H1 (cell line): ENCODE results near the gene DENND1A. TPM values are rescaled to one million over a fixed set of nuclear protein-coding genes. Genes with fewer than 3 reads are reported as not detected.

Experiments
- CTCF ChIA-PET: fragments of 300-600 bp; sonication (Branson Sonifier 250); formaldehyde crosslinking; loops from one replicate; lab custom pipeline; 2021; ENCODE audit not compliant: partially characterized antibody; lab: Charles Lee
- POLR2A ChIA-PET: fragments of 300-600 bp; sonication (Branson Sonifier 250); formaldehyde crosslinking; loops from one replicate; lab custom pipeline; 2021; ENCODE audit warnings: inconsistent platforms; ENCODE audit not compliant: partially characterized antibody; lab: Charles Lee
- DNase-seq, 2 experiments: peaks; one replicate each; pipeline versions ENCODE4 v3.0.0 to v3.0.0-alpha.2; 2010 to 2022; ENCODE audit warnings: low spot score in 2 of 2, low read depth in 1 of 2, mixed read lengths in 1 of 2
- FAIRE-seq: peaks from 2 replicates; lab custom pipeline; 2011; peaks lifted over from hg19 to GRCh38; lab: Jason Lieb, UNC
- H2AFZ ChIP-seq: 2 replicates; pipeline ENCODE4 v1.8.1; 2012; ENCODE audit warnings: low read length, inconsistent platforms
- H2AK5ac ChIP-seq: 2 replicates; pipeline ENCODE4 v1.6.1; 2013; ENCODE audit warnings: low read depth, low read length
- H2BK120ac ChIP-seq: replicated peaks from 2 replicates; pipeline ENCODE3; 2013; ENCODE audit warnings: low read depth, low read length, inconsistent platforms
- H2BK12ac ChIP-seq: 2 replicates; pipeline ENCODE4 v1.6.1; 2013; ENCODE audit warnings: low read depth, low read length
- H2BK15ac ChIP-seq: 2 replicates; pipeline ENCODE4 v1.6.1; 2013; ENCODE audit warnings: low read length
- H2BK20ac ChIP-seq: 2 replicates; pipeline ENCODE4 v1.6.1; 2013; ENCODE audit warnings: low read length
- H2BK5ac ChIP-seq: 2 replicates; pipeline ENCODE4 v1.6.1; 2013; ENCODE audit warnings: low read depth, low read length
- H3K14ac ChIP-seq: 2 replicates; pipeline ENCODE4 v1.6.1; 2013; ENCODE audit warnings: inconsistent platforms; ENCODE audit not compliant: insufficient read length
- H3K18ac ChIP-seq: 2 replicates; pipeline ENCODE4 v1.6.1; 2013; ENCODE audit warnings: low read length; ENCODE audit errors: extremely low read depth
- H3K23ac ChIP-seq: 2 replicates; pipeline ENCODE4 v1.6.1; 2013; ENCODE audit warnings: inconsistent platforms; ENCODE audit not compliant: insufficient read length
- H3K23me2 ChIP-seq: 2 replicates; pipeline ENCODE4 v1.6.1; 2013; ENCODE audit warnings: low read depth, low read length
- H3K27ac ChIP-seq: 2 replicates; pipeline ENCODE4 v1.6.1; 2011; ENCODE audit warnings: low read depth, low read length, inconsistent platforms
- H3K27me3 ChIP-seq, 4 experiments: replicated peaks in 1 of 4; 1 replicate in 1 of 4; 2 replicates in 3 of 4; pipeline versions ENCODE4 v1.6.1 to v1.8.1; 2011 to 2013; ENCODE audit warnings: low read length in 3 of 4, mild to moderate bottlenecking in 3 of 4, inconsistent platforms in 2 of 4, mixed read lengths in 2 of 4, moderate library complexity in 1 of 4; ENCODE audit not compliant: control insufficient read depth in 3 of 4, insufficient read depth in 3 of 4; ENCODE audit errors: extremely low read depth in 1 of 4
- H3K36me3 ChIP-seq, 4 experiments: 2 replicates each; pipeline versions ENCODE4 v1.6.1 to v1.8.1; 2011 to 2013; ENCODE audit warnings: mild to moderate bottlenecking in 4 of 4, low read length in 3 of 4, moderate library complexity in 2 of 4, control low read depth in 1 of 4, inconsistent platforms in 1 of 4; ENCODE audit not compliant: insufficient read depth in 4 of 4, control insufficient read depth in 2 of 4
- H3K4ac ChIP-seq: replicated peaks from 2 replicates; pipeline ENCODE3; 2013; ENCODE audit warnings: low read length, low read depth, mixed read lengths, inconsistent platforms; ENCODE audit not compliant: insufficient read length
- H3K4me1 ChIP-seq, 4 experiments: replicated peaks in 1 of 4; 1 replicate in 1 of 4; 2 replicates in 3 of 4; pipeline versions ENCODE4 v1.6.1 to v1.8.1; 2011 to 2013; ENCODE audit warnings: low read length in 3 of 4, inconsistent platforms in 2 of 4, mixed read lengths in 1 of 4; ENCODE audit not compliant: insufficient read depth in 4 of 4, control insufficient read depth in 3 of 4
- H3K4me2 ChIP-seq, 2 experiments: 2 replicates each; pipeline versions ENCODE4 v1.6.1 to v1.8.1; 2011 to 2013; ENCODE audit warnings: low read depth in 2 of 2, low read length in 2 of 2, control low read depth in 1 of 2, inconsistent platforms in 1 of 2, mild to moderate bottlenecking in 1 of 2; ENCODE audit not compliant: insufficient read depth in 1 of 2
- H3K4me3 ChIP-seq, 4 experiments: fragments of 200-600, 300-600 bp in 1 of 4; sonication (generic), shearing (Covaris generic), sonication (Bioruptor Twin) in 1 of 4; 2 replicates each; pipeline versions ENCODE4 v1.5.1 to v1.8.1; 2011 to 2016; ENCODE audit warnings: low read length in 4 of 4, low read depth in 3 of 4, control low read depth in 2 of 4, inconsistent platforms in 2 of 4, mild to moderate bottlenecking in 2 of 4, mixed read lengths in 1 of 4, moderate library complexity in 1 of 4; ENCODE audit not compliant: insufficient read depth in 2 of 4; ENCODE audit errors: extremely low read depth in 1 of 4
- H3K56ac ChIP-seq: replicated peaks from 2 replicates; pipeline ENCODE3; 2013; ENCODE audit warnings: low read depth, mild to moderate bottlenecking, mixed read lengths, low read length, inconsistent platforms; ENCODE audit not compliant: insufficient read length
- H3K79me1 ChIP-seq: 2 replicates; pipeline ENCODE4 v1.6.1; 2013; ENCODE audit warnings: low read depth, low read length, control low read depth
- H3K79me2 ChIP-seq, 2 experiments: 2 replicates each; pipeline versions ENCODE4 v1.6.1 to v1.8.1; 2012 to 2013; ENCODE audit warnings: low read length in 2 of 2, mild to moderate bottlenecking in 2 of 2, inconsistent platforms in 1 of 2; ENCODE audit not compliant: insufficient read depth in 2 of 2, control insufficient read depth in 1 of 2
- H3K9ac ChIP-seq, 4 experiments: replicated peaks in 1 of 4; 1 replicate in 1 of 4; 2 replicates in 3 of 4; pipeline versions ENCODE4 v1.6.1 to v1.8.1; 2011 to 2013; ENCODE audit warnings: low read depth in 3 of 4, low read length in 3 of 4, control low read depth in 2 of 4, mild to moderate bottlenecking in 2 of 4, moderate library complexity in 2 of 4, inconsistent platforms in 1 of 4; ENCODE audit errors: extremely low read depth in 1 of 4
- H3K9me3 ChIP-seq, 2 experiments: 2 replicates each; pipeline versions ENCODE4 v1.6.1 to v1.8.1; 2012 to 2013; ENCODE audit warnings: mild to moderate bottlenecking in 2 of 2, moderate library complexity in 2 of 2, control low read depth in 1 of 2, inconsistent platforms in 1 of 2, low read depth in 1 of 2, low read length in 1 of 2, mixed read lengths in 1 of 2; ENCODE audit not compliant: insufficient read depth in 2 of 2
- H4K20me1 ChIP-seq, 2 experiments: replicated peaks in 1 of 2; 2 replicates each; pipeline versions ENCODE3 to v1.8.1; 2011 to 2013; ENCODE audit warnings: inconsistent platforms in 2 of 2, low read length in 2 of 2, mild to moderate bottlenecking in 1 of 2; ENCODE audit not compliant: insufficient read depth in 2 of 2, control insufficient read depth in 1 of 2
- H4K5ac ChIP-seq: 2 replicates; pipeline ENCODE4 v1.6.1; 2013; ENCODE audit warnings: low read length, low read depth, mixed read lengths, inconsistent platforms; ENCODE audit not compliant: insufficient read length
- H4K8ac ChIP-seq: 2 replicates; pipeline ENCODE4 v1.8.0; 2013; ENCODE audit warnings: mild to moderate bottlenecking, moderate library complexity, low read length, inconsistent platforms; ENCODE audit not compliant: insufficient read depth; ENCODE audit errors: extremely low read depth
- H4K91ac ChIP-seq: replicated peaks from 2 replicates; pipeline ENCODE3; 2013; ENCODE audit warnings: low read length, mixed read lengths, inconsistent platforms; ENCODE audit not compliant: insufficient read length
- BCL11A ChIP-seq, 2 experiments: IDR thresholded peaks; one replicate each; pipeline ENCODE4 v1.6.1; 2011; ENCODE audit warnings: low read depth in 2 of 2, low read length in 2 of 2, mild to moderate bottlenecking in 2 of 2
- CBX8 ChIP-seq: fragments of 300-800, 300-1000 bp; sonication (generic); IDR thresholded peaks from 2 replicates; pipeline ENCODE4 v1.7.1; 2016; ENCODE audit warnings: low read depth, low read length, borderline replicate concordance
- EZH2 ChIP-seq: fragments of 200-600 bp; sonication (generic); IDR thresholded peaks from 2 replicates; pipeline ENCODE4 v1.7.1; 2012; ENCODE audit warnings: low read depth, mild to moderate bottlenecking, moderate library complexity, low read length, inconsistent platforms; ENCODE audit not compliant: severe bottlenecking
- JUN ChIP-seq: IDR thresholded peaks from 2 replicates; pipeline ENCODE4 v1.6.1; 2011; ENCODE audit warnings: low read depth, mild to moderate bottlenecking, improper control_type of control experiment, low read length
- KDM4A ChIP-seq: IDR thresholded peaks from one replicate; pipeline ENCODE4 v1.7.1; 2012; ENCODE audit warnings: low read depth, mild to moderate bottlenecking, moderate library complexity, low read length, inconsistent platforms; ENCODE audit not compliant: severe bottlenecking
- MAFK ChIP-seq: IDR thresholded peaks from 2 replicates; pipeline ENCODE4 v1.6.1; 2012; ENCODE audit warnings: low read depth, mild to moderate bottlenecking, improper control_type of control experiment, low read length
- MAX ChIP-seq: IDR thresholded peaks from 2 replicates; pipeline ENCODE4 v1.6.1; 2012; ENCODE audit warnings: inconsistent platforms
- NRF1 ChIP-seq: IDR thresholded peaks from 2 replicates; pipeline ENCODE4 v1.6.1; 2011; ENCODE audit warnings: mild to moderate bottlenecking, low read depth, low read length, improper control_type of control experiment
- PHF8 ChIP-seq: fragments of 200-600 bp; sonication (generic); conservative IDR thresholded peaks from 2 replicates; pipeline ENCODE4 v1.7.1; 2012; ENCODE audit warnings: low read depth, mild to moderate bottlenecking, inconsistent platforms, low read length, moderate library complexity
- POLR2AphosphoS5 ChIP-seq: IDR thresholded peaks from 2 replicates; pipeline ENCODE4 v1.6.1; 2011; ENCODE audit warnings: low read depth, low read length
- SAP30 ChIP-seq: fragments of 300-600 bp; sonication (generic); IDR thresholded peaks from 2 replicates; pipeline ENCODE4 v1.7.1; 2012; ENCODE audit warnings: low read length, moderate library complexity, mild to moderate bottlenecking, inconsistent platforms; ENCODE audit not compliant: insufficient read depth, insufficient replicate concordance
- SP1 ChIP-seq: IDR thresholded peaks from 2 replicates; pipeline ENCODE4 v1.6.1; 2011; ENCODE audit warnings: low read depth, low read length
- SUZ12 ChIP-seq: fragments of 200-600 bp; sonication (generic); IDR thresholded peaks from 2 replicates; pipeline ENCODE4 v1.6.1; 2012; ENCODE audit warnings: mild to moderate bottlenecking, inconsistent platforms, low read length, moderate library complexity, mixed read lengths
- WGBS, 2 experiments: shearing (Covaris generic) in 1 of 2; methylation state at CpG; one replicate each; pipeline versions ENCODE4 v1.1.6 to v1.1.7; 2013 to 2015; ENCODE audit warnings: low lambda C conversion rate in 2 of 2, mixed read lengths in 2 of 2, inconsistent platforms in 1 of 2, low coverage in 1 of 2, missing lambda C conversion rate in 1 of 2; ENCODE audit not compliant: insufficient replicate concordance in 2 of 2, insufficient coverage in 1 of 2, insufficient read length in 1 of 2; ENCODE audit errors: extremely low coverage in 1 of 2, missing lambda C conversion rate in 1 of 2; 5-methylcytosine and 5-hydroxymethylcytosine counted together
- polyA plus RNA-seq, 7 experiments: library from polyadenylated mRNA; depleted of rRNA in 3 of 7; stranded (reverse) in 5 of 7; unstranded in 2 of 7; fragments of >200 nt in 5 of 7; fragments of 200-250 nt in 2 of 7; gene quantifications; 1 replicate in 5 of 7; 2 replicates in 1 of 7; 4 replicates in 1 of 7; pipeline versions ENCODE4 v1.2.1 to v1.2.3, GENCODE V29; 2011 to 2013; ENCODE audit warnings: missing spikeins in 2 of 7, mixed read lengths in 2 of 7
- total RNA-seq: library from RNA; stranded (reverse); fragmentation: NEBNext Ultra II Directional; extraction: Animal tissue kit (Norgen Biotek cat#: 25700); gene quantifications from 2 replicates; pipeline ENCODE4 v1.2.1, GENCODE V29; 2021

Gene DENND1A
- total and polyA plus RNA-seq, 2 of the 8 experiments (the other 6 are each of a cell fraction or from before 2014, with no cell fraction given): 24.1 to 26.4 TPM

DNA sequence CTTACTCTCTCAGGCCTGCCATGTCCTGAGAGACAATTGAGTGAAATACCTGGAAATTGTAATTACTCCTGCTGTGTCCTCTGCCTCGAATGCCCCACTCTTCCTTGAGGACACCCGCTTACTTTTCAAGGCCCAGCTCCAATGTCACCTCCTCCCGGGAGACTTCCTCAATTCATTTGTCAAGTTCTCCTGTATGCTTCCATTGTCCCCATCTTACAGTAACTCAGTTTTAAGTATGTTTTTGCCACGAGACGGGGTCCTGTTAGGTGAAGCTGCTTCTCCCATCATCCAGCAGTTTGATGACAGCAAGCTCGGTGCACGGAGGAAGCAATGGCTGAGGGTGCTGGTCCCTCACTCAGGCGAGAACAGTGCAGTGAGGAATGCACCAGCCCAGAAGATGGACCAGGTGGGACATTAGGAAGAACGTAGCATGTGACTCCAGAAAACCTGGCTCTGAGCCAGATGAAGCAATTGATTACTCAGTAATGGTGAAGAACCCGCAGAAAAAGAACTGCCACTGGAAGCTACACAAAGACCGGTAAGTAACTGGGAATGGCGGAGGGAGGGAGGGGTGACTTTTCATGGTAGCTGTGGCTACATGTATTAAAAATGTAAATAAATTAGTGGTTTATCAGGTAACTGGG lies 274.8 kb downstream of the DENND1A start:
- Histone ChIP-seq H3K36me3 (peaks cover 0 to 2% (median 0%) of the 10 kb centered on the region in 4 experiments; a peak in 2 of 8 replicates), H3K4me1 (peaks cover 0 to 5% (median 2%) of the 10 kb centered on the region in 4 experiments; a peak in 2 of 7 replicates), H3K27me3 (no peaks in the 10 kb centered on the region; a peak in 1 of 7 replicates), H2BK120ac (no peak overlapping the region), H2AFZ (no peak overlapping the region), H3K79me2 (no peaks in the 10 kb centered on the region), H2BK5ac (no peak overlapping the region), H3K9me3 (no peaks in the 10 kb centered on the region), H3K56ac (no peak overlapping the region), H3K23ac (no peak overlapping the region), H4K8ac (no peak overlapping the region), H3K4me3 (no peak overlapping the region), H3K18ac (no peak overlapping the region), H3K27ac (no peak overlapping the region), H3K14ac (no peak overlapping the region), H3K4me2 (no peak overlapping the region), H2BK12ac (no peak overlapping the region), H2BK15ac (no peak overlapping the region), H4K20me1 (no peaks in the 10 kb centered on the region), H2AK5ac (no peak overlapping the region), H4K91ac (no peak overlapping the region), H3K9ac (no peak overlapping the region; a peak in 1 of 7 replicates), H3K23me2 (no peaks in the 10 kb centered on the region), H3K4ac (no peak overlapping the region), H4K5ac (no peak overlapping the region), H2BK20ac (no peak overlapping the region), H3K79me1 (no peaks in the 10 kb centered on the region)
- no peak for FAIRE-seq
- ChIA-PET CTCF (interaction anchor here (1.0 kb wide), 1 partner anchor 253 kb away, joined by 3 read pairs; no protein-coding TSS in a partner anchor), POLR2A (no interaction called here)
- 90% methylated on average over 12 of the region's 12 CpGs; no CpG with 5 or more reads in 1 of the 2 experiments for WGBS, 2 experiments
- no peak for DNase-seq
- TF ChIP-seq BCL11A (IDR thresholded peaks at IDR 0.05; ENCODE audit: low read depth in 2 of 2, low read length in 2 of 2) (no peak), SAP30 (no peak), SUZ12 (no peak), POLR2AphosphoS5 (no peak), MAX (no peak), NRF1 (no peak), JUN (no peak), PHF8 (no peak), SP1 (no peak), EZH2 (no peak), MAFK (no peak), KDM4A (no peak), CBX8 (no peak)
